Uterus (tissue), 2 donors: ENCODE data around the gene EDNRB.

Source experiments
- POLR2A ChIP-seq, 2 donors: fragments of 450-650 bp; IDR thresholded peaks; one replicate each; pipeline ENCODE4 v1.6.1; 2016; ENCODE audit warnings: antibody characterized with exemption in 2 of 2, mild to moderate bottlenecking in 1 of 2, moderate library complexity in 1 of 2
- TF ChIP-seq, protein P1 (sequence below), 4 experiments: fragments of 200-600 bp in 2 of 4; fragments of 450-650 bp in 2 of 4; sonication (generic) in 2 of 4; IDR thresholded peaks; one replicate each; pipeline ENCODE4 v1.5.1; 2016 to 2019; ENCODE audit warnings: antibody characterized with exemption in 4 of 4, mild to moderate bottlenecking in 2 of 4, moderate library complexity in 1 of 4

DNA sequence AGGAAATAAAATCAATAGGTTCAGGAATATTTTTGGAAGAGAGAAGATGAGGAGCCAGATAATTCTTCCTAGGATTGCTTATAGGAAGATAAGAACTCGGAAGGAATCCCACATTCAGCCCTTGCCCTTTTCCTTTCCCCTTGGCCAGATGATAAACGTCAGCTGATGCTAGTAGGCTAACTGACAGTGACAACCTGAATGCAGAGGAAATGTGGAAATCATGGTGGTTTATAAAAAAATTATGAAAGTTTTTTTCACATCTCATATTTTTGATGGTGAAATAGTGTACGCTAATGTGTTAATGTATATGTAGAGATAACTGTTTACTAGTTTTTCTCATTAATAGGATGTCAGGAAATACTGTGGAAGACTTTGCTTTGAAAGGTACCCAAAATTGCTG is 56.9 kb downstream of the EDNRB start:
- TF ChIP-seq, protein P1, sequence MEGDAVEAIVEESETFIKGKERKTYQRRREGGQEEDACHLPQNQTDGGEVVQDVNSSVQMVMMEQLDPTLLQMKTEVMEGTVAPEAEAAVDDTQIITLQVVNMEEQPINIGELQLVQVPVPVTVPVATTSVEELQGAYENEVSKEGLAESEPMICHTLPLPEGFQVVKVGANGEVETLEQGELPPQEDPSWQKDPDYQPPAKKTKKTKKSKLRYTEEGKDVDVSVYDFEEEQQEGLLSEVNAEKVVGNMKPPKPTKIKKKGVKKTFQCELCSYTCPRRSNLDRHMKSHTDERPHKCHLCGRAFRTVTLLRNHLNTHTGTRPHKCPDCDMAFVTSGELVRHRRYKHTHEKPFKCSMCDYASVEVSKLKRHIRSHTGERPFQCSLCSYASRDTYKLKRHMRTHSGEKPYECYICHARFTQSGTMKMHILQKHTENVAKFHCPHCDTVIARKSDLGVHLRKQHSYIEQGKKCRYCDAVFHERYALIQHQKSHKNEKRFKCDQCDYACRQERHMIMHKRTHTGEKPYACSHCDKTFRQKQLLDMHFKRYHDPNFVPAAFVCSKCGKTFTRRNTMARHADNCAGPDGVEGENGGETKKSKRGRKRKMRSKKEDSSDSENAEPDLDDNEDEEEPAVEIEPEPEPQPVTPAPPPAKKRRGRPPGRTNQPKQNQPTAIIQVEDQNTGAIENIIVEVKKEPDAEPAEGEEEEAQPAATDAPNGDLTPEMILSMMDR (IDR thresholded peaks at IDR 0.05): no peak
- TF ChIP-seq POLR2A (IDR thresholded peaks at IDR 0.05): no peak
